Measurements from ENCODE around the gene FAM53A.

The FAM53A gene

GRCh38 chr4:1691737-1692373, 7.7 kb upstream of the FAM53A start:
- no peak overlapping the region for H3K27ac ChIP-seq
- peaks cover 35% of the 10 kb centered on the region for H3K36me3 ChIP-seq
- H3K4me3 ChIP-seq (ENCODE audit: low read depth in 1 of 2, low read length in 1 of 2): no peak overlapping the region
- peaks cover 10 to 12% of the 10 kb centered on the region in 2 experiments for H3K4me1 ChIP-seq (ENCODE audit: control insufficient read depth in 1 of 2, insufficient read depth in 1 of 2, low read depth in 1 of 2, low read length in 1 of 2)
- no peaks in the 10 kb centered on the region for H3K27me3 ChIP-seq
- H3K9me3 ChIP-seq: no peaks in the 10 kb centered on the region
- TF ChIP-seq CTCF (IDR thresholded peaks at IDR 0.05): no peak

GRCh38 chr4:1690698-1691097, 6.6 kb upstream of the FAM53A start:
- H3K27ac ChIP-seq: no peak overlapping the region
- H3K4me1 ChIP-seq (ENCODE audit: control insufficient read depth in 1 of 2, insufficient read depth in 1 of 2, low read depth in 1 of 2, low read length in 1 of 2): peaks cover 10 to 12% of the 10 kb centered on the region in 2 experiments
- no peaks in the 10 kb centered on the region for H3K27me3 ChIP-seq
- H3K36me3 ChIP-seq: peaks cover 28% of the 10 kb centered on the region
- no peaks in the 10 kb centered on the region for H3K9me3 ChIP-seq
- TF ChIP-seq CTCF (IDR thresholded peaks at IDR 0.05): no peak
- no peak overlapping the region for H3K4me3 ChIP-seq (ENCODE audit: low read depth in 1 of 2, low read length in 1 of 2)

GRCh38 chr4:1686440-1687036, 2.4 kb upstream of the FAM53A start:
- TF ChIP-seq CTCF (IDR thresholded peaks at IDR 0.05): no peak
- H3K36me3 ChIP-seq: peaks cover 10% of the 10 kb centered on the region
- H3K9me3 ChIP-seq: no peaks in the 10 kb centered on the region
- H3K27me3 ChIP-seq: peaks cover 12% of the 10 kb centered on the region
- no peak overlapping the region for H3K27ac ChIP-seq
- H3K4me1 ChIP-seq (ENCODE audit: control insufficient read depth in 1 of 2, insufficient read depth in 1 of 2, low read depth in 1 of 2, low read length in 1 of 2): peaks cover 17 to 20% of the 10 kb centered on the region in 2 experiments
- H3K4me3 ChIP-seq (ENCODE audit: low read depth in 1 of 2, low read length in 1 of 2): no peak overlapping the region

GRCh38 chr4:1685235-1686150, 1.4 kb upstream of the FAM53A start:
- Histone ChIP-seq H3K27me3 (peaks cover 12% of the 10 kb centered on the region), H3K27ac (no peak overlapping the region), H3K4me3 (ENCODE audit: low read depth in 1 of 2, low read length in 1 of 2) (peak overlapping the region in 1 of 2 experiments; percentile 67), H3K4me1 (ENCODE audit: control insufficient read depth in 1 of 2, insufficient read depth in 1 of 2, low read depth in 1 of 2, low read length in 1 of 2) (peaks cover 17 to 20% of the 10 kb centered on the region in 2 experiments), H3K36me3 (no peaks in the 10 kb centered on the region), H3K9me3 (no peaks in the 10 kb centered on the region)
- no peak for TF ChIP-seq CTCF (IDR thresholded peaks at IDR 0.05)

GRCh38 chr4:1684506-1685234, 557 bp upstream of the FAM53A start:
- no peak for TF ChIP-seq CTCF (IDR thresholded peaks at IDR 0.05)
- Histone ChIP-seq H3K27me3 (peaks cover 12% of the 10 kb centered on the region), H3K4me3 (ENCODE audit: low read depth in 1 of 2, low read length in 1 of 2) (peak overlapping the region; percentile 58 to 67), H3K27ac (peak overlapping the region; percentile 69), H3K9me3 (no peaks in the 10 kb centered on the region), H3K4me1 (ENCODE audit: control insufficient read depth in 1 of 2, insufficient read depth in 1 of 2, low read depth in 1 of 2, low read length in 1 of 2) (peaks cover 17 to 20% of the 10 kb centered on the region in 2 experiments), H3K36me3 (no peaks in the 10 kb centered on the region)
